Stimulated activated naive CD8-positive, alpha-beta T cell treated with anti-CD3 and anti-CD28 coated beads, Interleukin-15, Interleukin-2, amounts not matched to agents 100 ng/mL and 50 ng/mL, for 24 hours (primary cell): Measurements from ENCODE around the gene ITK.

Experiments used
- H3K27ac Mint-ChIP-seq: one replicate; pipeline ENCODE4 v1.8.0; 2021; ENCODE audit warnings: mild to moderate bottlenecking, mixed read lengths
- H3K27me3 Mint-ChIP-seq: one replicate; pipeline ENCODE4 v1.8.0; 2021; ENCODE audit warnings: mixed read lengths
- H3K36me3 Mint-ChIP-seq: one replicate; pipeline ENCODE4 v1.8.0; 2021; ENCODE audit warnings: low read depth, mixed read lengths
- H3K4me1 Mint-ChIP-seq: one replicate; pipeline ENCODE4 v1.8.0; 2021; ENCODE audit warnings: low read depth, mixed read lengths
- H3K4me3 Mint-ChIP-seq: one replicate; pipeline ENCODE4 v1.8.0; 2021; ENCODE audit warnings: mild to moderate bottlenecking, mixed read lengths
- H3K9me3 Mint-ChIP-seq: one replicate; pipeline ENCODE4 v1.8.0; 2021; ENCODE audit warnings: mixed read lengths

Gene ITK

GRCh38 chr5:157213527-157214243 is 33.0 kb downstream of the ITK start:
- Mint-ChIP-seq H3K27me3 (no peaks in the 10 kb centered on the region), H3K27ac (peak overlapping the region; percentile 99), H3K9me3 (peaks cover 4% of the 10 kb centered on the region), H3K4me3 (peak overlapping the region; percentile 61), H3K4me1 (peaks cover 99% of the 10 kb centered on the region), H3K36me3 (peaks cover 92% of the 10 kb centered on the region)

GRCh38 chr5:157214415-157214814 is 33.8 kb downstream of the ITK start:
- H3K36me3 Mint-ChIP-seq: peaks cover 94% of the 10 kb centered on the region
- peaks cover 99% of the 10 kb centered on the region for H3K4me1 Mint-ChIP-seq
- peak overlapping the region; percentile 99 for H3K27ac Mint-ChIP-seq
- peak overlapping the region; percentile 61 for H3K4me3 Mint-ChIP-seq
- H3K27me3 Mint-ChIP-seq: no peaks in the 10 kb centered on the region
- peaks cover 4% of the 10 kb centered on the region for H3K9me3 Mint-ChIP-seq

- Mint-ChIP-seq H3K9me3 (peaks cover 4% of the 10 kb centered on the region), H3K4me3 (peak overlapping the region; percentile 70), H3K27me3 (no peaks in the 10 kb centered on the region), H3K4me1 (peaks cover 99% of the 10 kb centered on the region), H3K36me3 (peaks cover 95% of the 10 kb centered on the region), H3K27ac (peak overlapping the region; percentile 99)
Measured at GRCh38 chr5:157214861-157215513, 34.3 kb downstream of the ITK start.

- Mint-ChIP-seq H3K9me3 (peaks cover 4% of the 10 kb centered on the region), H3K4me3 (peak overlapping the region; percentile 70)
Measured at GRCh38 chr5:157215514-157216167, 35.0 kb downstream of the ITK start.

GRCh38 chr5:157216391-157217142 is 35.9 kb downstream of the ITK start:
- Mint-ChIP-seq H3K27me3 (no peaks in the 10 kb centered on the region), H3K27ac (peak overlapping the region; percentile 99), H3K36me3 (peaks cover 93% of the 10 kb centered on the region), H3K4me3 (peak overlapping the region; percentile 70), H3K4me1 (peaks cover 100% of the 10 kb centered on the region), H3K9me3 (peaks cover 4% of the 10 kb centered on the region)

More at GRCh38 chr5:157215514-157216167, 35.0 kb downstream of the ITK start:
- Mint-ChIP-seq H3K4me1 (peaks cover 100% of the 10 kb centered on the region), H3K27me3 (no peaks in the 10 kb centered on the region), H3K27ac (peak overlapping the region; percentile 99), H3K36me3 (peaks cover 95% of the 10 kb centered on the region)

GRCh38 chr5:157217289-157218024 is 36.8 kb downstream of the ITK start:
- Mint-ChIP-seq H3K36me3 (peaks cover 92% of the 10 kb centered on the region), H3K4me1 (peaks cover 100% of the 10 kb centered on the region), H3K27me3 (no peaks in the 10 kb centered on the region), H3K9me3 (peaks cover under 1% of the 10 kb centered on the region), H3K4me3 (peak overlapping the region; percentile 70), H3K27ac (peak overlapping the region; percentile 99)

GRCh38 chr5:157219491-157220271 is 39.0 kb downstream of the ITK start:
- H3K4me3 Mint-ChIP-seq: peak overlapping the region; percentile 72
- peaks cover 80% of the 10 kb centered on the region for H3K36me3 Mint-ChIP-seq

GRCh38 chr5:157221959-157222358 is 41.3 kb downstream of the ITK start:
- peak overlapping the region; percentile 98 for H3K27ac Mint-ChIP-seq
- no peaks in the 10 kb centered on the region for H3K27me3 Mint-ChIP-seq
- no peaks in the 10 kb centered on the region for H3K9me3 Mint-ChIP-seq
- peaks cover 99% of the 10 kb centered on the region for H3K4me1 Mint-ChIP-seq
- peaks cover 80% of the 10 kb centered on the region for H3K36me3 Mint-ChIP-seq
- peak overlapping the region; percentile 84 for H3K4me3 Mint-ChIP-seq

More at GRCh38 chr5:157219491-157220271, 39.0 kb downstream of the ITK start:
- Mint-ChIP-seq H3K27ac (peak overlapping the region; percentile 99), H3K9me3 (no peaks in the 10 kb centered on the region), H3K4me1 (peaks cover 99% of the 10 kb centered on the region), H3K27me3 (no peaks in the 10 kb centered on the region)

- Mint-ChIP-seq H3K36me3 (peaks cover 81% of the 10 kb centered on the region), H3K9me3 (no peaks in the 10 kb centered on the region), H3K4me3 (peak overlapping the region; percentile 84), H3K27ac (peak overlapping the region; percentile 98), H3K4me1 (peaks cover 99% of the 10 kb centered on the region), H3K27me3 (no peaks in the 10 kb centered on the region)
Measured at GRCh38 chr5:157222506-157223230, 42.0 kb downstream of the ITK start.

- H3K4me3 Mint-ChIP-seq: peak overlapping the region; percentile 79
- peak overlapping the region; percentile 94 for H3K27ac Mint-ChIP-seq
- no peaks in the 10 kb centered on the region for H3K9me3 Mint-ChIP-seq
- peaks cover 82% of the 10 kb centered on the region for H3K36me3 Mint-ChIP-seq
- peaks cover 90% of the 10 kb centered on the region for H3K4me1 Mint-ChIP-seq
- H3K27me3 Mint-ChIP-seq: no peaks in the 10 kb centered on the region
Measured at GRCh38 chr5:157225469-157226422, 45.1 kb downstream of the ITK start.

GRCh38 chr5:157230610-157231009 is 50.0 kb downstream of the ITK start:
- no peak overlapping the region for H3K4me3 Mint-ChIP-seq
- peak overlapping the region; percentile 84 for H3K27ac Mint-ChIP-seq
- peaks cover 90% of the 10 kb centered on the region for H3K4me1 Mint-ChIP-seq
- H3K36me3 Mint-ChIP-seq: peaks cover 94% of the 10 kb centered on the region
- no peaks in the 10 kb centered on the region for H3K9me3 Mint-ChIP-seq
- H3K27me3 Mint-ChIP-seq: no peaks in the 10 kb centered on the region

- peaks cover 96% of the 10 kb centered on the region for H3K36me3 Mint-ChIP-seq
- peak overlapping the region; percentile 83 for H3K27ac Mint-ChIP-seq
- H3K27me3 Mint-ChIP-seq: no peaks in the 10 kb centered on the region
- no peaks in the 10 kb centered on the region for H3K9me3 Mint-ChIP-seq
- peaks cover 84% of the 10 kb centered on the region for H3K4me1 Mint-ChIP-seq
- H3K4me3 Mint-ChIP-seq: no peak overlapping the region
Measured at GRCh38 chr5:157232706-157233105, 52.1 kb downstream of the ITK start.
